ENCODE results near the gene LPP. TPM values are rescaled to one million over a fixed set of nuclear protein-coding genes. Genes with fewer than 3 reads are reported as not detected.

Gene LPP
- polyA plus RNA-seq, 1 experiment = 60.0 TPM

DNA sequence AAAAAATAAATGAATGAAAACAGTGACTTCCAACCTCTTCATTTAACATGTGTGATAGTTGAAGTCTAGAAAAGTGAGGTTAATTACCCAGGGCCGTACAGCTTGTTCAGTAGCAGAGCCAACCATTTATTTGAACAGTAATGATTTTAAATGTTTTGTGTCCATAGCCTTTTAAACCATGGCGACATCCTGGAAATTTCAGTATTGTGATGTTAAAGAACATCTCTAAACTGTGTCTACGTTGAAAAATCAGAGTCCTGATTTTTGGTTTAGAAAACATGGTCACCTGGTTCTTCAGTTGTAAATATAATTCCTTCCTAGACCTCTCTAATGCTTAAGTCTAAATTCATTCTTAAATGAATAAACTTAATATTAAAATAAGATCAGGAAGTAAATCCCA lies 14.2 kb downstream of the LPP start:
- no peaks in the 10 kb centered on the region for H3K27me3 ChIP-seq (ENCODE audit: control insufficient read depth, insufficient read depth, low read length)
- ChIA-PET CTCF (no interaction called here), POLR2A (no interaction called here)
- DNase-seq (ENCODE audit: low read depth) = no peak
- TF ChIP-seq, protein P1, sequence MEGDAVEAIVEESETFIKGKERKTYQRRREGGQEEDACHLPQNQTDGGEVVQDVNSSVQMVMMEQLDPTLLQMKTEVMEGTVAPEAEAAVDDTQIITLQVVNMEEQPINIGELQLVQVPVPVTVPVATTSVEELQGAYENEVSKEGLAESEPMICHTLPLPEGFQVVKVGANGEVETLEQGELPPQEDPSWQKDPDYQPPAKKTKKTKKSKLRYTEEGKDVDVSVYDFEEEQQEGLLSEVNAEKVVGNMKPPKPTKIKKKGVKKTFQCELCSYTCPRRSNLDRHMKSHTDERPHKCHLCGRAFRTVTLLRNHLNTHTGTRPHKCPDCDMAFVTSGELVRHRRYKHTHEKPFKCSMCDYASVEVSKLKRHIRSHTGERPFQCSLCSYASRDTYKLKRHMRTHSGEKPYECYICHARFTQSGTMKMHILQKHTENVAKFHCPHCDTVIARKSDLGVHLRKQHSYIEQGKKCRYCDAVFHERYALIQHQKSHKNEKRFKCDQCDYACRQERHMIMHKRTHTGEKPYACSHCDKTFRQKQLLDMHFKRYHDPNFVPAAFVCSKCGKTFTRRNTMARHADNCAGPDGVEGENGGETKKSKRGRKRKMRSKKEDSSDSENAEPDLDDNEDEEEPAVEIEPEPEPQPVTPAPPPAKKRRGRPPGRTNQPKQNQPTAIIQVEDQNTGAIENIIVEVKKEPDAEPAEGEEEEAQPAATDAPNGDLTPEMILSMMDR (IDR thresholded peaks at IDR 0.05; ENCODE audit: insufficient read depth, low read depth, low read length) = no peak
- H3K4me3 ChIP-seq (ENCODE audit: low read depth, low read length) = no peak overlapping the region
- H3K36me3 ChIP-seq (ENCODE audit: control insufficient read depth, insufficient read depth, low read length) = 0 out of 2 replicates have a peak, but pooled peaks cover 2% of the 10 kb centered on the region

- ChIA-PET CTCF (no interaction called here), POLR2A (no interaction called here)
- Histone ChIP-seq H3K27me3 (ENCODE audit: control insufficient read depth, insufficient read depth, low read length) (no peaks in the 10 kb centered on the region), H3K36me3 (ENCODE audit: control insufficient read depth, insufficient read depth, low read length) (0 out of 2 replicates have a peak, but pooled peaks cover 2% of the 10 kb centered on the region), H3K4me3 (ENCODE audit: low read depth, low read length) (no peak overlapping the region)
- TF ChIP-seq, protein P1 (IDR thresholded peaks at IDR 0.05; ENCODE audit: insufficient read depth, low read depth, low read length) = no peak
- no peak for DNase-seq (ENCODE audit: low read depth)
Observed at GRCh38 chr3:188168648-188169047, 14.7 kb downstream of the LPP start.

- DNase-seq (ENCODE audit: low read depth) = no peak
- Histone ChIP-seq H3K36me3 (ENCODE audit: control insufficient read depth, insufficient read depth, low read length) (peaks cover 4% of the 10 kb centered on the region; the same call in 1 of the 2 replicates), H3K27me3 (ENCODE audit: control insufficient read depth, insufficient read depth, low read length) (no peaks in the 10 kb centered on the region), H3K4me3 (ENCODE audit: low read depth, low read length) (no peak overlapping the region)
- TF ChIP-seq, protein P1 (IDR thresholded peaks at IDR 0.05; ENCODE audit: insufficient read depth, low read depth, low read length) = no peak
- ChIA-PET POLR2A (no interaction called here), CTCF (no interaction called here)
Observed at GRCh38 chr3:188169830-188170455, 16.0 kb downstream of the LPP start.

DNA sequence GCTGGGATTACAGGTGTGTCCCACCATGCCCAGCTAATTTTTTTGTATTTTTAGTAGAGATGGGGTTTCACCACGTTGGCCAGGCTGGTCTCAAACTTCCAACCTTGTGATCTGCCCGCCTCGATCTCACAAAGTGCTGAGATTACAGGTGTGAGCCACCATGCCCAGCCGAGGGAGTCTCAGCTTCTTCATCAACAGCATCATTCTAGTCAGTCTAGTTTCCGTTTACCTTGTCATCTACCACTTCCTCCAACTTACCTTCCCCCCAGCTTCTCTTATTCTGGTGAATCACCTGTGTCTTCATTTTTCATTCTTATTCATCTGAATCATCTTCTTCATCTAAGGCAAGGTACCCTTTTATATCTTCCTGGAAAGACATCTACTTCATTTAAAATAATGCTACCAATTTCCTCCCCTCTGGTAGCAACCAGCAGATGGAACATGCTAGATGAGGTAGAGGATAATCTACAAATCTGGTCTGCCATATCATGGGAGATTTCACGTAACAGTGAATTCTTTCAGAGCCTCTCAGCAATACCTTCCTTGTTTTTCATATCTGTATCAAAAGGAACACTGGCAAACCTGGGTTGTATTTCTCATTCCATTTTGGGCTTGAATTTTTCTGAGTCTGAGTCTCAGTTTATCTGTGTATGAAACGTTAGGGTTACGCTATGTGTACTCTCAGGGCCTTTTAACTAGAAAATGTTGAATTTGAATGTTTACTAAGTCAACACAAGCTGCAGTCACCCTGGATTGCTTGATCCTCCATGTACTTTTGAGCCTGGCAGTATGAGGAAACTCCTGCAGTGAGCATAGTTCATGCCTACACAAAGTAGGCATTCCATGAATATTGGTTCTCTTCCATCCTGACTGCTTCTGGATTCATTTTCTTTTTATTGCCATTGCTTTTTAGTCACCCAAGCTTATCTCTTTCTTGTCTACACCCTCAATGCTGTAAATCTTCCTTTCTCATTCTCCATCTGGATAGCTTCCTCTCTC lies 16.8 kb downstream of the LPP start:
- Histone ChIP-seq H3K27me3 (ENCODE audit: control insufficient read depth, insufficient read depth, low read length) (no peaks in the 10 kb centered on the region), H3K4me3 (ENCODE audit: low read depth, low read length) (no peak overlapping the region), H3K36me3 (ENCODE audit: control insufficient read depth, insufficient read depth, low read length) (peaks cover 4% of the 10 kb centered on the region; the same call in 1 of the 2 replicates)
- TF ChIP-seq, protein P1 (IDR thresholded peaks at IDR 0.05; ENCODE audit: insufficient read depth, low read depth, low read length) = no peak
- CTCF ChIA-PET = interaction anchor here (0.6 to 1.4 kb wide), 2 partner anchors 9 to 431 kb away, joined by 3 to 4 read pairs; no protein-coding TSS in a partner anchor
- DNase-seq (ENCODE audit: low read depth) = no peak
- POLR2A ChIA-PET = interaction anchor here (0.5 kb wide), 1 partner anchor 13 kb away, joined by 3 read pairs; no protein-coding TSS in a partner anchor
